Measurements from ENCODE around the gene TAF11.

Gene TAF11

GRCh38 chr6:34871853-34872252, 16.0 kb downstream of the TAF11 start:
- peaks cover 15% of the 10 kb centered on the region for H3K36me3 ChIP-seq (ENCODE audit: control insufficient read depth, insufficient read depth, low read length)
- no peaks in the 10 kb centered on the region for H3K27me3 ChIP-seq (replicated peaks; ENCODE audit: control insufficient read depth, insufficient read depth, low read length)
- TF ChIP-seq CTCF (IDR thresholded peaks at IDR 0.05; ENCODE audit: insufficient read depth, low read length, poor library complexity, severe bottlenecking): no peak
- no peak for DNase-seq (ENCODE audit: extremely low read depth, insufficient read length)
- no peak overlapping the region for H3K4me3 ChIP-seq (replicated peaks; ENCODE audit: low read depth, low read length)

- DNase-seq (ENCODE audit: extremely low read depth, insufficient read length): no peak
- no peak for TF ChIP-seq CTCF (IDR thresholded peaks at IDR 0.05; ENCODE audit: insufficient read depth, low read length, poor library complexity, severe bottlenecking)
- no peak overlapping the region for H3K4me3 ChIP-seq (replicated peaks; ENCODE audit: low read depth, low read length)
- peaks cover 14% of the 10 kb centered on the region for H3K36me3 ChIP-seq (ENCODE audit: control insufficient read depth, insufficient read depth, low read length)
- H3K27me3 ChIP-seq (replicated peaks; ENCODE audit: control insufficient read depth, insufficient read depth, low read length): no peaks in the 10 kb centered on the region
These were observed 20.4 kb downstream of the TAF11 start for GRCh38 chr6:34867484-34867883.

GRCh38 chr6:34866509-34866908, 21.3 kb downstream of the TAF11 start:
- no peak for TF ChIP-seq CTCF (IDR thresholded peaks at IDR 0.05; ENCODE audit: insufficient read depth, low read length, poor library complexity, severe bottlenecking)
- no peak overlapping the region for H3K4me3 ChIP-seq (replicated peaks; ENCODE audit: low read depth, low read length)
- no peak for DNase-seq (ENCODE audit: extremely low read depth, insufficient read length)
- peaks cover 7% of the 10 kb centered on the region for H3K36me3 ChIP-seq (ENCODE audit: control insufficient read depth, insufficient read depth, low read length)
- H3K27me3 ChIP-seq (replicated peaks; ENCODE audit: control insufficient read depth, insufficient read depth, low read length): no peaks in the 10 kb centered on the region

- no peak for TF ChIP-seq CTCF (IDR thresholded peaks at IDR 0.05; ENCODE audit: insufficient read depth, low read length, poor library complexity, severe bottlenecking)
- no peaks in the 10 kb centered on the region for H3K27me3 ChIP-seq (replicated peaks; ENCODE audit: control insufficient read depth, insufficient read depth, low read length)
- peaks cover 7% of the 10 kb centered on the region for H3K36me3 ChIP-seq (ENCODE audit: control insufficient read depth, insufficient read depth, low read length)
These were observed 22.7 kb downstream of the TAF11 start for GRCh38 chr6:34865107-34865506.

GRCh38 chr6:34864007-34864406, 23.8 kb downstream of the TAF11 start:
- no peak for TF ChIP-seq CTCF (IDR thresholded peaks at IDR 0.05; ENCODE audit: insufficient read depth, low read length, poor library complexity, severe bottlenecking)
- Histone ChIP-seq H3K36me3 (ENCODE audit: control insufficient read depth, insufficient read depth, low read length) (peaks cover 11% of the 10 kb centered on the region), H3K27me3 (replicated peaks; ENCODE audit: control insufficient read depth, insufficient read depth, low read length) (no peaks in the 10 kb centered on the region), H3K4me3 (replicated peaks; ENCODE audit: low read depth, low read length) (no peak overlapping the region)
- DNase-seq (ENCODE audit: extremely low read depth, insufficient read length): no peak

More at GRCh38 chr6:34865107-34865506, 22.7 kb downstream of the TAF11 start:
- DNase-seq (ENCODE audit: extremely low read depth, insufficient read length): no peak
- H3K4me3 ChIP-seq (replicated peaks; ENCODE audit: low read depth, low read length): no peak overlapping the region

GRCh38 chr6:34860776-34861175, 27.1 kb downstream of the TAF11 start:
- Histone ChIP-seq H3K36me3 (ENCODE audit: control insufficient read depth, insufficient read depth, low read length) (peaks cover 21% of the 10 kb centered on the region), H3K4me3 (replicated peaks; ENCODE audit: low read depth, low read length) (no peak overlapping the region), H3K27me3 (replicated peaks; ENCODE audit: control insufficient read depth, insufficient read depth, low read length) (no peaks in the 10 kb centered on the region)
- TF ChIP-seq CTCF (IDR thresholded peaks at IDR 0.05; ENCODE audit: insufficient read depth, low read length, poor library complexity, severe bottlenecking): no peak
- DNase-seq (ENCODE audit: extremely low read depth, insufficient read length): no peak

Data from GM06990 (cell line).